BE2C (cell line): ENCODE data around the gene PURA.

Source experiments
- DNase-seq: peaks from one replicate; pipeline ENCODE4 v3.0.0-alpha.2; 2020
- H3K27me3 ChIP-seq: fragments of 250-450 bp; sonication (Bioruptor Pico); 2 replicates; pipeline ENCODE4 v1.5.1; 2020; ENCODE audit warnings: mild to moderate bottlenecking
- H3K36me3 ChIP-seq: fragments of 250-450 bp; sonication (Bioruptor Pico); 2 replicates; pipeline ENCODE4 v1.5.1; 2020; ENCODE audit warnings: mild to moderate bottlenecking
- H3K4me1 ChIP-seq: fragments of 250-450 bp; sonication (Bioruptor Pico); 2 replicates; pipeline ENCODE4 v1.5.1; 2020
- H3K4me3 ChIP-seq: 2 replicates; pipeline ENCODE4 v1.5.1; 2011; ENCODE audit warnings: low read depth, low read length
- H3K9me3 ChIP-seq: fragments of 250-450 bp; sonication (Bioruptor Pico); 2 replicates; pipeline ENCODE4 v1.5.1; 2020
- CTCF ChIP-seq: IDR thresholded peaks from 2 replicates; pipeline ENCODE4 v1.5.1; 2012; ENCODE audit warnings: mild to moderate bottlenecking, low read depth, low read length

PURA gene

GRCh38 chr5:140165923-140166270, 52.0 kb downstream of the PURA start:
- Histone ChIP-seq H3K4me1 (peaks cover 6% of the 10 kb centered on the region; the same call in 1 of the 2 replicates), H3K36me3 (no peaks in the 10 kb centered on the region), H3K27me3 (no peaks in the 10 kb centered on the region), H3K9me3 (no peaks in the 10 kb centered on the region), H3K4me3 (no peak overlapping the region)
- no peak for TF ChIP-seq CTCF
- DNase-seq, result no peak

GRCh38 chr5:140166911-140167310, 53.0 kb downstream of the PURA start:
- Histone ChIP-seq H3K4me3 (no peak overlapping the region), H3K27me3 (no peaks in the 10 kb centered on the region), H3K4me1 (peaks cover 6% of the 10 kb centered on the region; the same call in 1 of the 2 replicates), H3K36me3 (no peaks in the 10 kb centered on the region), H3K9me3 (no peaks in the 10 kb centered on the region)
- TF ChIP-seq CTCF, result no peak
- no peak for DNase-seq

- no peak for TF ChIP-seq CTCF
- no peak for DNase-seq
- H3K4me3 ChIP-seq, result no peak overlapping the region
- no peaks in the 10 kb centered on the region for H3K9me3 ChIP-seq
- no peaks in the 10 kb centered on the region for H3K27me3 ChIP-seq
- H3K4me1 ChIP-seq, result peaks cover 6% of the 10 kb centered on the region; the same call in 1 of the 2 replicates
- H3K36me3 ChIP-seq, result no peaks in the 10 kb centered on the region
These were observed 54.5 kb downstream of the PURA start for GRCh38 chr5:140168371-140168770.

- Histone ChIP-seq H3K9me3 (no peaks in the 10 kb centered on the region), H3K4me3 (no peak overlapping the region), H3K4me1 (peaks cover 6% of the 10 kb centered on the region; the same call in 1 of the 2 replicates), H3K27me3 (no peaks in the 10 kb centered on the region), H3K36me3 (no peaks in the 10 kb centered on the region)
- no peak for DNase-seq
- TF ChIP-seq CTCF, result peak; percentile 31
These were observed 55.5 kb downstream of the PURA start for GRCh38 chr5:140169410-140169809.

- H3K36me3 ChIP-seq, result no peaks in the 10 kb centered on the region
These were observed 58.6 kb downstream of the PURA start for GRCh38 chr5:140172483-140172882.

GRCh38 chr5:140174014-140174413, 60.1 kb downstream of the PURA start:
- H3K9me3 ChIP-seq, result no peaks in the 10 kb centered on the region
- no peaks in the 10 kb centered on the region for H3K27me3 ChIP-seq
- DNase-seq, result no peak
- no peaks in the 10 kb centered on the region for H3K4me1 ChIP-seq
- no peak overlapping the region for H3K4me3 ChIP-seq
- no peak for TF ChIP-seq CTCF
- H3K36me3 ChIP-seq, result no peaks in the 10 kb centered on the region

More at GRCh38 chr5:140172483-140172882, 58.6 kb downstream of the PURA start:
- no peaks in the 10 kb centered on the region for H3K4me1 ChIP-seq
- no peak for TF ChIP-seq CTCF
- H3K9me3 ChIP-seq, result no peaks in the 10 kb centered on the region
- H3K4me3 ChIP-seq, result no peak overlapping the region
- no peaks in the 10 kb centered on the region for H3K27me3 ChIP-seq
- DNase-seq, result no peak
